ENCODE data around the gene HSPA13. TPM values are rescaled to one million over a fixed set of nuclear protein-coding genes. Genes with fewer than 3 reads are reported as not detected.

HSPA13 gene
- total RNA-seq, 1 experiment from 2014 or later: 25.1 TPM

DNA sequence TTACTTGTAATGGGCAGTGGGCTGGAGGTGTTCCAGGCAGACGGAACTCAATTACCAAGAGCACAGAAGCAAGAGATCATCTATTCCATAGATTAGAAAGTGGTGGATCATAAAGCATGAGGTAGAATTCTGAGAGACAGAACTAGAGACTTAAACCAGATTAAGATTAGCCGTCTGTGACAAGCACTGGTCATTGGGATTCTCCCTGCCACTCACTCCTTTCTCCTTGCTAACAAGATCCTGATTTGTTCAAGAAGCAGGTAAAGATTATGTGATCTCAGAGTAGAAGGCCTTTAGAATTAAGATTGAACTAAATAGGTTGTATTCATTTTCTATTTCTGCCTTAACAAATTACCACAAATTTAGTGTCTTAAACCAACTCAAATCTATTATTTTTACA is 1.5 kb upstream of the HSPA13 start:
- Histone ChIP-seq H3K9me3 (ENCODE audit: low read length) (no peaks in the 10 kb centered on the region), H3K4me3 (ENCODE audit: low read length) (no peak overlapping the region; the same call in 1 of the 2 replicates), H2AFZ (ENCODE audit: low read length) (no peak overlapping the region; the same call in 1 of the 2 replicates), H3K9me2 (replicated peaks; ENCODE audit: low read length) (no peaks in the 10 kb centered on the region), H3F3A (ENCODE audit: low read length, unreplicated experiment) (no peaks in the 10 kb centered on the region), H3K4me2 (ENCODE audit: low read length) (peak overlapping the region; percentile 95), H3K27me3 (ENCODE audit: low read length) (no peaks in the 10 kb centered on the region), H3K9ac (ENCODE audit: low read length) (no peak overlapping the region), H3K79me2 (ENCODE audit: low read length) (peaks cover 34% of the 10 kb centered on the region), H3K4me1 (ENCODE audit: insufficient read depth, low read length) (peaks cover 20% of the 10 kb centered on the region), H3K27ac (ENCODE audit: low read length) (no peak overlapping the region), H3K36me3 (ENCODE audit: low read depth, low read length) (0 out of 2 replicates have a peak, but pooled peaks cover 3% of the 10 kb centered on the region), H4K20me1 (ENCODE audit: low read length) (peaks cover 8% of the 10 kb centered on the region; the same call in 1 of the 2 replicates)
- DNase-seq (no peak), ATAC-seq (no peak)
- no TSS peak for BruUV-seq (replicated peaks)
- intact Hi-C loops (cut with micrococcal nuclease): loop anchor here (5.0 kb wide), 1 partner anchor 1348 kb away; no protein-coding TSS in a partner anchor
- TF ChIP-seq EZH2 (IDR thresholded peaks at IDR 0.05; ENCODE audit: low read length, unreplicated experiment): no peak
- TF ChIP-seq, protein P1, sequence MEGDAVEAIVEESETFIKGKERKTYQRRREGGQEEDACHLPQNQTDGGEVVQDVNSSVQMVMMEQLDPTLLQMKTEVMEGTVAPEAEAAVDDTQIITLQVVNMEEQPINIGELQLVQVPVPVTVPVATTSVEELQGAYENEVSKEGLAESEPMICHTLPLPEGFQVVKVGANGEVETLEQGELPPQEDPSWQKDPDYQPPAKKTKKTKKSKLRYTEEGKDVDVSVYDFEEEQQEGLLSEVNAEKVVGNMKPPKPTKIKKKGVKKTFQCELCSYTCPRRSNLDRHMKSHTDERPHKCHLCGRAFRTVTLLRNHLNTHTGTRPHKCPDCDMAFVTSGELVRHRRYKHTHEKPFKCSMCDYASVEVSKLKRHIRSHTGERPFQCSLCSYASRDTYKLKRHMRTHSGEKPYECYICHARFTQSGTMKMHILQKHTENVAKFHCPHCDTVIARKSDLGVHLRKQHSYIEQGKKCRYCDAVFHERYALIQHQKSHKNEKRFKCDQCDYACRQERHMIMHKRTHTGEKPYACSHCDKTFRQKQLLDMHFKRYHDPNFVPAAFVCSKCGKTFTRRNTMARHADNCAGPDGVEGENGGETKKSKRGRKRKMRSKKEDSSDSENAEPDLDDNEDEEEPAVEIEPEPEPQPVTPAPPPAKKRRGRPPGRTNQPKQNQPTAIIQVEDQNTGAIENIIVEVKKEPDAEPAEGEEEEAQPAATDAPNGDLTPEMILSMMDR (conservative IDR thresholded peaks at IDR 0.05; ENCODE audit: low read depth, low read length): no peak
- CTCF ChIA-PET: no interaction called here
- POLR2A ChIA-PET (ENCODE audit: unreplicated experiment): no interaction called here

DNA sequence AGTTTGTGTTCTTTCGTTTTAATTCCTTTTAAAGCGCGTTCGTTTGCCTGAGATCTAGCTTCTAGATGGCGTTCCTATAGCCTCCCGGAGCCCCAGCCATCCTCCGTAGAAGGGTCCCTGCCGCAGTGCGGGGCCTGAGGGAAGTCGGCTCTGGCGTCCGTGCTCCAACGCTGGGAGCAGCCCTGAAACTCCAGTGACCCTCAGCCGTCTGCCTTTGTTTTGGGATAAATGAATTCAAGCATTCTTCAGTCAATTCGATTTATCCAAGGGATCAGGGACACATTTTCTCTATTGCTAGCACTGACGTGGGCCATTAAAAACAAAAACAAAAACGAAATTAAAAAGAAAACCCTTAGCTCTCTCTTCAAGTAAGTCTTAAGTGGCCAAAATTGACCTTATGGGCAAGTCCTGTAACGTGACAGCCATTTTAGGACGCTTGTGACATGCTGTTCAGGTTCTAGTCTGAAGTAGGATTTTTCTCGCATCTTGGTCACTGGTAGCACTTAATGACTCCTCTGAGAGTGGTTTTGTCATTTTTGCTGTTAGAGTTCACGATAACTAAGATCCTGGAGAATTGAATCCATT is 742 bp upstream of the HSPA13 start:
- BruUV-seq (replicated peaks): TSS peak; percentile 85
- peak; percentile 19 for ATAC-seq

More for the DNA sequence above, 742 bp upstream of the HSPA13 start:
- H2AFZ ChIP-seq (ENCODE audit: low read length): peak overlapping the region; percentile 99
- peaks cover 36% of the 10 kb centered on the region for H3K79me2 ChIP-seq (ENCODE audit: low read length)
- H4K20me1 ChIP-seq (ENCODE audit: low read length): peaks cover 8% of the 10 kb centered on the region; the same call in 1 of the 2 replicates
- peaks cover 20% of the 10 kb centered on the region for H3K4me1 ChIP-seq (ENCODE audit: insufficient read depth, low read length)
- intact Hi-C loops (cut with micrococcal nuclease): loop anchor here (5.0 kb wide), 1 partner anchor 1349 kb away; no protein-coding TSS in a partner anchor
- no peak overlapping the region for H3K27ac ChIP-seq (ENCODE audit: low read length)
- peaks cover 3% of the 10 kb centered on the region; the same call in 1 of the 2 replicates for H3K36me3 ChIP-seq (ENCODE audit: low read depth, low read length)
- ChIA-PET POLR2A (ENCODE audit: unreplicated experiment) (interaction anchor here (0.6 to 1.0 kb wide), 5 partner anchors 13 to 121 kb away, joined by 3 to 6 read pairs (median 4); no protein-coding TSS in a partner anchor), CTCF (interaction anchor here (0.6 kb wide), 1 partner anchor 1212 kb away, joined by 3 read pairs; no protein-coding TSS in a partner anchor)
- peak overlapping the region; percentile 71 for H3K9ac ChIP-seq (ENCODE audit: low read length)
- no peak for DNase-seq
- H3F3A ChIP-seq (ENCODE audit: low read length, unreplicated experiment): no peaks in the 10 kb centered on the region
- peak overlapping the region; percentile 95 for H3K4me2 ChIP-seq (ENCODE audit: low read length)
- H3K9me2 ChIP-seq (replicated peaks; ENCODE audit: low read length): no peaks in the 10 kb centered on the region
- no peaks in the 10 kb centered on the region for H3K27me3 ChIP-seq (ENCODE audit: low read length)
- peak overlapping the region; percentile 87 for H3K4me3 ChIP-seq (ENCODE audit: low read length)
- no peaks in the 10 kb centered on the region for H3K9me3 ChIP-seq (ENCODE audit: low read length)
- TF ChIP-seq EZH2 (IDR thresholded peaks at IDR 0.05; ENCODE audit: low read length, unreplicated experiment): no peak
- no peak for TF ChIP-seq EZH2phosphoT487 (IDR thresholded peaks at IDR 0.05; ENCODE audit: borderline replicate concordance, low read length)
- TF ChIP-seq, protein P1 (conservative IDR thresholded peaks at IDR 0.05; ENCODE audit: low read depth, low read length): no peak

All from PC-3 (cell line).